Gastroesophageal sphincter (tissue), 3 donors: ENCODE measurements around the gene SEC22B.
"Not testable (repeated sequence)": the region's sequence is repeated elsewhere in the genome, so short reads cannot be mapped to it uniquely, and the experiment has no call there.

Experiments
- CTCF ChIP-seq, 4 experiments: fragments of 200-600 bp in 2 of 4; fragments of 450-650 bp in 2 of 4; sonication (generic) in 1 of 4; IDR thresholded peaks; one replicate each; pipeline ENCODE4 v1.5.1; 2017 to 2019; ENCODE audit warnings: antibody characterized with exemption in 4 of 4, mild to moderate bottlenecking in 2 of 4, moderate library complexity in 2 of 4
- EP300 ChIP-seq: sonication (generic); formaldehyde crosslinking; IDR thresholded peaks from one replicate; pipeline ENCODE4 v1.6.1; 2017; ENCODE audit warnings: antibody characterized with exemption, mild to moderate bottlenecking
- POLR2A ChIP-seq, 2 donors: fragments of 450-650 bp; IDR thresholded peaks; one replicate each; pipeline ENCODE4 v1.6.1; 2017; ENCODE audit warnings: antibody characterized with exemption in 2 of 2, mild to moderate bottlenecking in 2 of 2, moderate library complexity in 1 of 2
- POLR2AphosphoS5 ChIP-seq: sonication (generic); formaldehyde crosslinking; IDR thresholded peaks from one replicate; pipeline ENCODE4 v1.6.1; 2017; ENCODE audit warnings: antibody characterized with exemption

GRCh38 chr1:120175688-120176087 lies 632 bp downstream of the SEC22B start:
- TF ChIP-seq POLR2AphosphoS5; POLR2A (IDR thresholded peaks at IDR 0.05); CTCF (IDR thresholded peaks at IDR 0.05); EP300: not testable (repeated sequence)
